Cerebellar cortex (tissue), 1 donor: ENCODE data around the gene SYCP1.
"Not testable (repeated sequence)": the region's sequence is repeated elsewhere in the genome, so short reads cannot be mapped to it uniquely, and the experiment has no call there.

ENCODE experiments used
- DNase-seq: peaks from one replicate; pipeline ENCODE4 v3.0.0-alpha.2; 2015; ENCODE audit warnings: low spot score

The SYCP1 gene

GRCh38 chr1:114854693-114855320, at the start of gene SYCP1:
Gene SYCP1, plus strand, starts transcription at chr1:114854863. Its CDS starts 602 bp downstream, at chr1:114855465.
- DNase-seq: no peak

GRCh38 chr1:114819869-114820268, 34.8 kb upstream of the SYCP1 start:
- no peak for DNase-seq

DNA sequence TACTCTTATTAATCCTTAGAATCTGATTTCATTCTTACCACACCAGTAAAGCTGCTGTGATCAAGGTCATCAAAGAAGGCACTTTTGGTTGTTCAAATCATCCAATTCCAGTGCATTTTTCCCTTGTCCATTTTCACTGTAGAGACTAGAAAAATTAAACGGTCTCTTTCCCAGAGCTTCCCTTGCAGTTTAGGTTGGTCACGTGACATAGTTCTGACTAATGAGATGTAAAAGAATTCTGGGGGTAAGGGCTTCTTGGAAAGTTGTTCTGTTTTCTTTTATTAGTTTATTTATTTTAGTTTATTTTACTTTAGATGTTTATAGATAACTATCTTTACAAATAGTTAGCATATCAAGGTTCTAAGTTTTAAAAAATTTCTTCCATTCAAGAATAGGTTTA, 34.3 kb upstream of the SYCP1 start:
- no peak for DNase-seq

GRCh38 chr1:114821978-114822377, 32.7 kb upstream of the SYCP1 start:
- DNase-seq: no peak

DNA sequence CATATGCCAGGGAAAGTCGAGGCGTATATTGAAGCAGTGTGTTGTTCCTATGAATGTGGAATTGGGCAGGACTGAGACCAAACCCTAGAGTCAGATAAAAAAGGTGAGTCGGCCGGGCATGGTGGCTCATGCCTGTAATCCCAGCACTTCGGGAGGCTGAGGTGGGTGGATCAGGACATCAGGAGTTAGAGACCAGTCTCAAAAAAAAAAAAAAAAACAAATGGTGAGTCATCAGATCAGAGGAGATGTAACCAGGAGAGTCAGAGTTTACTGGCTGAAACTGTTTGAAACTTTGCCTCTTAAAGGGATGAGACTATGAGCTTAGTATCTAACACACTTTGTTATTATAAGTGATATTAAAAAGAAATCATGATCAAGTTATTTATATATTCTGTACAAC, 26.4 kb upstream of the SYCP1 start:
- no peak for DNase-seq

- not testable (repeated sequence) for DNase-seq
These were observed 24.6 kb upstream of the SYCP1 start for GRCh38 chr1:114830075-114830474.

DNA sequence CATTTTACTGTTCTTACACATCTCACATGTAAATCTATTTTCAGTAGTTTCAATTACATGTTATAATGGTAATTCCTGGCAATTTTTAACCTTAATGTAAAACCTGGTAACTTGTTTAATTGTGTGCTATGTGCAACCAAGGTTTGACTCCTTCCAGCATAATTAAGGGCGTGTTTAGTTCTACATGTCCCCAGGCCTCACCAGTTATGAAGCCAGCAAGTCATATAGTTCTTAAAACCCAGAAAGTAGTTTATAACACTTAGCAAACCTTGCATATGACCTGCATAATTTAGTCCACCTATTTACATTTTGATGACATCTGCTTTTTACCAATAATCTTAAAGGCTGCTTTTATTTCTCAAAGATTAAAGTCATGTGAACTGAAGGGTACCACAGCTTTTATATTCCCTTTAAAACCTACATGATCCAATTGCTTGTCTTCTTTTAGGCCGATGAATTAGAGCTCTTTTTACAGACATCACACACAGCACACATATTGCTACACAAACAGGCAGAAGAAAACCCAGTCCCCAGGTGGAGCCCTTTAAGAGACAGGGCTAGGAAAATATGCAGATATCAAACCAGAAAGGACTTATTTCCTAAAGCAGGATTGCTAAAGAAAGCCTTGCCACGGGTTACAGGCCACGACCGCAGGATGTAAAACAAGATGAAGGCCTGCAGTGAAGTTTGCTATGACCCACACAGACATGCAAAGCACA, 23.2 kb upstream of the SYCP1 start:
- no peak for DNase-seq

DNA sequence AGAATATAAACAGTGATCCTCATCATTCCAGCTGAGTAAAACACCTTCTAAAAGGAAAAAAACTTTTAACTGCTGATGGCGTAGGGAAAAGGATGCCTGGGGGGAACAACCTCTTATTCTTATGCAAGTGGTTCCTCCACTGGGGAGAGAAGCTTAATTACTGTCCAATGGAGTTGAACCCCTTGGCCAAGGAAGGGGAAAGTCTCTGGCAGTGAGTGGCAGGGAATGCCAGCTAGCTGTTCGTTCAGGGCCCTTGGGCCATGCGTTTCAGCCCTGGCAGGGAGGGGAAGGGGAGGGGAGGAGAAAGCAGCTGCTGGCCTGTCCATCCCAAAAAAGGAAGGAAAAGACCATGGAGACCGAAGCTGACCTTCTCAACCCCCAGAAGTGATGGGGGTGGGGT, 22.6 kb upstream of the SYCP1 start:
- no peak for DNase-seq

GRCh38 chr1:114833421-114833820, 21.2 kb upstream of the SYCP1 start:
- DNase-seq: no peak

DNA sequence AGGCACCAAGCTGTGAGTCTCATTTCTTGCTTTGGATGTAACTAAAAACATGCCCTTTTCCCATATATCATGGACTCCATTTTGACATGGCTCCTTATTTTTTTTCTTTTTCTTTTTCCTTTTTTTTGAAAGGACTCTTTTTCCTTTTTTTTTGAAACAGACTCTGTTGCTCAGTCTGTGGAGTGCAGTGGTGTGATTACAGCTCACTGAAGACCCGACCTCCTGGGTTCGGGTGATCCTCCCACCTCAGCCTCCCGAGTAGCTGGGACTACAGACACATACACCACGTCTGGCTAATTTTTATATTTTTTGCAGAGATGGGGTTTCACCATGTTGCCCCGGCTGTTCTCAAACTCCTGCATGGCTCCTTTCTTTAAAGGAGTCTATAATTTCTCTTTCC, 10.4 kb upstream of the SYCP1 start:
- no peak for DNase-seq

GRCh38 chr1:114853584-114853983, 1.1 kb upstream of the SYCP1 start:
- DNase-seq: no peak

- no peak for DNase-seq
These were observed 6.7 kb downstream of the SYCP1 start for GRCh38 chr1:114861384-114861783.

DNA sequence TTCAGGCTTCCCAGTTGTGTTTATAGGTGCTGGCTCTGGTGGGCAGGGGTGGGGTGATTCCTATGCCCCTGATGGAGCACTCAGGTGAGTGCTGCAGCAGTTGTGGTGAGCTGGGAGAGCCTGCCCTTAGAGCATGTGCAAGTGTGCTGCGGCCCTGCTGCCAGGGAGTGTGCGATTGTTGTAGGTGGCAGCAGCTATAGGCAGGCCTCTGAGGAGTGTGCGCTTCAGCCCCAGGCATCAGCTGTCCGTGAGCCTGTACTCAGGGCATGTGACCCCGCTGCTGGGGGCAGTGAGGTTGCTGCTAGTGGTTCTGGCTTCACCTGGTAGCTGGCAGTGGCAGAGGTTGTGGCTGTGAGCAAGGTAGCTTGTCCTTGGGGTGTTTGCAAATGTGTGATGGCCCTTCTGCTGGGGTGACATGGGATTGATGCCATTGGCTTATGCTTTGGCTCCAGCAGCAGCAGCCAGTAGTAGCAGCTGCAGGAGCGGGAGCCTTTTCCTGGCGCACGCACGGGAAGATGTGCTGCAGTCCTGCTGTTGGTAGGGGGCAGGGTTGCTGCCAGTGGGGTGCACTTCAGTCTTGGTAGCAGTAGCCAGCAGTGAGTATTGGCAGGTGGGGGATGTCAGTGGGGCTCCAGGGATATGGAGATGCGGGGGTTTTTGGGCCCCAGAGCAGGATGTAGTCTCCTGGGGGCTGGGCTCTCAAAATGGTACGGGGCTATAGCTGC, 37.7 kb downstream of the SYCP1 start:
- DNase-seq: no peak

- DNase-seq: no peak
These were observed 42.1 kb downstream of the SYCP1 start for GRCh38 chr1:114896795-114897194.

- DNase-seq: no peak
These were observed 47.2 kb downstream of the SYCP1 start for GRCh38 chr1:114901814-114902213.

- no peak for DNase-seq
These were observed 47.7 kb downstream of the SYCP1 start for GRCh38 chr1:114902343-114902742.

- DNase-seq: no peak
These were observed 48.8 kb downstream of the SYCP1 start for GRCh38 chr1:114903480-114903879.

DNA sequence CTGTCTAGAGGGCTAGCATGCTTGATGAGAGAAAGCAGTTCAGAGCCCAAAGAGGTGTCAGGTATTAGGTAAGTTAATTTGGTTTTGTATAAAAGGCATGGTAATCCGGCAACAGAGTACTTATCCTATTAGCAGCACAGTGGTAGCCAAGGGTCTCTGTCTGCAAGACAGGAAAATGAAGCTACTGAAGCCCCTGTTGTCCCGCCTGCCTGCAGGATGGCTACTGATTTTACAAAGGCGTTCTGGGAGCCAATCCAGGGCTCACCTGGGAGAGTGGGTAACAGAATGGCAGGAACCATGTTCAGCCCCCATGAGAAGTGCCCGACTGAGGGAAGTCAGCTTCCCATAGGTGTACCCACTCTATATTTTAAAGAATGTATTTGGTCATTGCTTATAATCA, 61.1 kb downstream of the SYCP1 start:
- not testable (repeated sequence) for DNase-seq

DNA sequence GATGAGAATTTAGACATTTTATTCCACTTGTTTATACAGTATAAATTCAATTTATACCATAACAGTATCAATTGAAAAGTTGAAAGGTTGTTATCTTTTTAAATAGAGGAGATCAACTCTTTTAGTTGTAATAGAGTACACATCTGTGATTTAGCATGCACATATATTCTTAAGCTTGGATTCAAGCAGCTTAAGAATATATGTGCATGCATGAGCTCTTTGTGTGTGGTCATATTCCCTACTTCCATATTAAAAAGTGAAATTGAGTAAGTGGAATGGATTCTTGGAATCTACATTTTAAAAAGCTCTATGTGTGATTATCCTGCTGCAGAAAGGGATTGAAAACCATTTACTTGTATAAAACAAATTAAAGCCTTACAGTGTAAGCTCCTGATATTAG, 71.9 kb downstream of the SYCP1 start:
- no peak for DNase-seq

DNA sequence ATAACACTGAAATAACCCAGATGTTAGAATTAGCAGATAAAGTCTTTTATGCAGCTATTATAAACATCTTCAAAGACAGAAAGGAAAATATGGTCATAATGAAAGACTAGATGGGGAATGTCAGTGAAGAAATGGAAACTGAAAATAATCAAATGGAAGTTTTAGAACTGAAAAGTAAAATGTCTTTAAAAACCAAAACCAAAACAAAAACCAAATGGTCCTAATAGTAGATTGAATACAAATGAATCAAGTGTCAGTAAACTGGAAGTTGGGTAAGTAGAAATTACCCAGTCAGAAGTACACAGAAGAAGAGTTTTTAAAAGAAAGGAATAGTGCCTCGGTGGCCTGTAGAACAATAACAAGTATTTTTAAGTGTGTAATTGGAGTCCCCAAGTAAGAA, 72.7 kb downstream of the SYCP1 start:
- no peak for DNase-seq

DNA sequence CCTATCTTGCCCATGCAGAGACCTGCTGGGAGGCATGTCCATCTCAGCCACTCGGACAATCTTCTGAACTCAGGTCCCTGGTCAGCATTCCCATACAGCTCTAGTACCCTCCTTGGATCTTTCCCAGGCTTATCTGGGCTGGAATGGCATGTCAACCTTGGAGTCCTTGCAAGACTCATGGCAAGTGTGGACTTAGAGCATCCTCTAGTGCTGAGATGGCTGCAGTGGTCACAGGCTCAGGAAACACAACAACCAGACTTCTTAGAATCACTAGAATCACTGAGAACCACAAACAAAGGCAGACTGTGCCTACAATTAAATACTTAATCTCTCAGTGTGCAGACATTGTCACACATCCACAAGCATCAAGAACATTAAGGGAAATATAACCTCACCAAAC, 101.9 kb downstream of the SYCP1 start:
- DNase-seq: peak; percentile 11

DNA sequence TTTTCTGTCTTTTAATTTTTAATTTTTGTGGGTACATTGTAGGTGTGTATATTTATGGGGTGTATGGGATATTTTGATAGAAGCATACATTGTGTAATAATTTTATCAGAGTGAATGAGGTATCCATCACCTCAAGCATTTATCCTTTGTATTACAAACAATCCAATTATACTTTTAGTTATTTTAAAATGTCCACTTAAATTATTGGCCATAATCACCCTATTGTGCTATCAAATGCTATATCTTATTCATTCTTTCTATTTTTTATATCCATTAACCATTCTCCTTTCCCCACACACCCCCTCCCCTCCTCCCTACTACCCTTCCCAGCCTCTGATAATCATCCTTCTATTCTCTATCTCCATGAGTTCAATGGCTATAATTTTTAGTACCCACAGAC, 104.8 kb downstream of the SYCP1 start:
- no peak for DNase-seq

DNA sequence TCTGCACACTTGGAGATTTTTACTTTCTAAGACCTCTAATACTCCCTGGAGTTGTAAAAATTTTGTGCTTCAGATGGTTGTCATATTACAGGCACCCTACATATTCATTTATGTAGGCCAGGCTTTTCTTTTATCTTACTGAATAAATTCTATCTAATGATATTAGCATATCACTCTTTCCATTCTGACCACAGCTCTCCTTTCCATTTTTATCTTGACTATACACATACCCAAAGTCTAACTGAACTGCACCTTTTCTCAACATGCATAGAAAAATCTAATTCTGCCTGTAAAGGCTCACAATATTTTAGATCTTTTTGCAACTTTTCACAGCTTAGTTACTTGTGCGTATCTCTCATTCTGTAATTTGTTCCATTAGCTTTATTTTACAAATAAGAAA, 122.2 kb downstream of the SYCP1 start:
- no peak for DNase-seq
